HG03575 (cell line): ENCODE measurements around the gene B3GALNT1.
A peak's percentile ranks its signal among the peaks of the same experiment; 100 is the strongest.

ENCODE experiments used
- ATAC-seq: cut with Tn5 transposase; IDR thresholded peaks from one replicate; pipeline ENCODE4 v1.9.1; 2021; ENCODE audit not compliant: unreplicated experiment, insufficient number of reproducible peaks, low FRiP score; ENCODE audit errors: extremely low read depth

B3GALNT1 gene

DNA sequence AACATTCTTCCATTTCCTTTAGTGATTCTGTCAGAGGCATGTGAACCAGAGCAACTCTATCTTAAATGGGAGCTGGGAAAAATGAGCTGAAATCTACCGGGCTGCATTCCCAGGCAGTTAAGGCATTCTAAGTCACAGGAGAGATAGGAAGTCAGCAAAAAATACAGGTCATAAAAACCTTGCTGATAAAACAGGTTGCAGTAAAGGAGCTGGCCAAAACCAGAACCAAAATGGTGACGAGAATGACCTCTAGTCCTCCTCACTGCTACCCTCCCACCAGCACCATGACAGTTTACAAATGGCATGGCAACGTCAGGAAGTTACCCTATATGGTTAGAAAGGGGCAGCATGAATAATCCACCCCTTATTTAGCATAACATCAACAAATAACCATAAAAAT, 66.4 kb downstream of the B3GALNT1 start:
- no peak for ATAC-seq

DNA sequence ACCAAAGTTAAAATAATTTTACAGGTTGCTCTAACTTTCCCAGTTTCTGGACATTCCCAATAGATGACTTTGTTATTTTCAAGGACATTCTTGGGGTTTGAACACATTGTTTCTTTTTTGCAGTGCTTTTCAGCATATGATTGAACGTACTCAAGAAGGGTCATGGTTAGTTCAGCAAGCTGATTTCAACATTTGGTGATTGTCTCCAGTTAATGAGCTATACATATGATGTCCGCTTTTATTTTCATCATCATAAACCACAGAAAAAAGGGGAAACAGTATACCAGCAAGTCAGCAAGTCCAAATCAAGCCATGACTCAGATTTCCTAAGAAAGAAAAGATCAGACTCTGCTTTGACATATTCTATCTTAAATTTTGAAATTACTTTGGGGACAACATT, 69.4 kb downstream of the B3GALNT1 start:
- ATAC-seq = no peak

DNA sequence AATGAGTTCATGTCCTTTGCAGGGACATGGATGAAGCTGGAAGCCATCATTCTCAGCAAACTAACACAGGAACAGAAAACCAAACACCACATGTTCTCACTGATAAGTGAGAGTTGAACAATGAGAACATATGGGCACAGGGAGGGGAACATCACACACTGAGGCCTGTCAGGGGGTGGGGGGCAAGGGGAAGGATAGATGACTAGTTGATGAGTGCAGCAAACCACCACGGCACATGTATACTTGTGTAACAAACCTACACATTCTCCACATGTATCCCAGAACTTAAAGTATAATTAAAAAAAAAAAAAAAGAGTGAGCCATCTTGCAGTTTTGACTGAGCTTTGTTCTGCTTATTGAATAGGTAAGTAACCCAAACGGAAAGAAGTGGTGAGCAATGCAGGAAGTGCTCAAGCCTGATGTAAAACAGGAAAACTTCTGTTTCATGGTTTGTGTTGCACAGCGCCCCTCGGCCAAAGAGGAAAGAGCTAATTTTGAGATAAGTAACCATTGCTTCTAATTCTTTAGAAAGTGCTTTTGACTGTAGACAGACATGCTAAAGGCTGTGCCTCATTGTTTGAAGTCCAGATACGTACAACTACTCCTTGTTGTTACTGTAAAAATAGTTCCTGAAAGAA, 70.1 kb downstream of the B3GALNT1 start:
- peak; percentile 83 for ATAC-seq
